H1 (cell line): ENCODE data around the gene ZNF692.
A peak's percentile ranks its signal among the peaks of the same experiment; 100 is the strongest.

Source experiments
- CBX5 ChIP-seq: fragments of 300-800, 300-1000 bp; sonication (generic); IDR thresholded peaks from 2 replicates; pipeline ENCODE4 v1.7.1; 2016; ENCODE audit warnings: antibody characterized with exemption, low read length, low read depth
- EP300 ChIP-seq, 2 experiments: IDR thresholded peaks; 1 replicate in 1 of 2; 2 replicates in 1 of 2; pipeline ENCODE4 v1.6.1; 2011 to 2012; ENCODE audit warnings: low read depth in 2 of 2, low read length in 2 of 2, mild to moderate bottlenecking in 2 of 2, borderline replicate concordance in 1 of 2, inconsistent platforms in 1 of 2, moderate library complexity in 1 of 2
- KDM1A ChIP-seq: fragments of 200-600, 300-600 bp; sonication (generic); IDR thresholded peaks from 2 replicates; pipeline ENCODE4 v1.7.1; 2016; ENCODE audit warnings: mild to moderate bottlenecking, low read length, borderline replicate concordance
- PHF8 ChIP-seq: fragments of 200-600 bp; sonication (generic); conservative IDR thresholded peaks from 2 replicates; pipeline ENCODE4 v1.7.1; 2012; ENCODE audit warnings: low read depth, mild to moderate bottlenecking, inconsistent platforms, low read length, moderate library complexity
- POLR2A ChIP-seq, 2 experiments: IDR thresholded peaks; 1 replicate in 1 of 2; 2 replicates in 1 of 2; pipeline ENCODE4 v1.6.1; 2011; ENCODE audit warnings: low read depth in 2 of 2, low read length in 2 of 2, mild to moderate bottlenecking in 2 of 2; ENCODE audit errors: control extremely low read depth in 1 of 2
- POLR2AphosphoS5 ChIP-seq: IDR thresholded peaks from 2 replicates; pipeline ENCODE4 v1.6.1; 2011; ENCODE audit warnings: low read depth, low read length
- RXRA ChIP-seq: IDR thresholded peaks from 2 replicates; pipeline ENCODE4 v1.6.1; 2011; ENCODE audit warnings: low read depth, mild to moderate bottlenecking, low read length, moderate library complexity; ENCODE audit not compliant: insufficient read depth
- SP1 ChIP-seq: IDR thresholded peaks from 2 replicates; pipeline ENCODE4 v1.6.1; 2011; ENCODE audit warnings: low read depth, low read length
- TF ChIP-seq, protein P1 (sequence below), 3 experiments: IDR thresholded peaks; 1 replicate in 2 of 3; 2 replicates in 1 of 3; pipeline versions ENCODE4 v1.5.1 to v1.6.1; 2011; ENCODE audit warnings: low read length in 3 of 3, mild to moderate bottlenecking in 3 of 3, inconsistent platforms in 2 of 3, low read depth in 1 of 3, moderate library complexity in 1 of 3; ENCODE audit not compliant: insufficient read depth in 1 of 3; ENCODE audit errors: control extremely low read depth in 1 of 3
- TF ChIP-seq, protein P2 (sequence below): IDR thresholded peaks from 2 replicates; pipeline ENCODE4 v1.6.1; 2012; ENCODE audit warnings: inconsistent platforms

DNA sequence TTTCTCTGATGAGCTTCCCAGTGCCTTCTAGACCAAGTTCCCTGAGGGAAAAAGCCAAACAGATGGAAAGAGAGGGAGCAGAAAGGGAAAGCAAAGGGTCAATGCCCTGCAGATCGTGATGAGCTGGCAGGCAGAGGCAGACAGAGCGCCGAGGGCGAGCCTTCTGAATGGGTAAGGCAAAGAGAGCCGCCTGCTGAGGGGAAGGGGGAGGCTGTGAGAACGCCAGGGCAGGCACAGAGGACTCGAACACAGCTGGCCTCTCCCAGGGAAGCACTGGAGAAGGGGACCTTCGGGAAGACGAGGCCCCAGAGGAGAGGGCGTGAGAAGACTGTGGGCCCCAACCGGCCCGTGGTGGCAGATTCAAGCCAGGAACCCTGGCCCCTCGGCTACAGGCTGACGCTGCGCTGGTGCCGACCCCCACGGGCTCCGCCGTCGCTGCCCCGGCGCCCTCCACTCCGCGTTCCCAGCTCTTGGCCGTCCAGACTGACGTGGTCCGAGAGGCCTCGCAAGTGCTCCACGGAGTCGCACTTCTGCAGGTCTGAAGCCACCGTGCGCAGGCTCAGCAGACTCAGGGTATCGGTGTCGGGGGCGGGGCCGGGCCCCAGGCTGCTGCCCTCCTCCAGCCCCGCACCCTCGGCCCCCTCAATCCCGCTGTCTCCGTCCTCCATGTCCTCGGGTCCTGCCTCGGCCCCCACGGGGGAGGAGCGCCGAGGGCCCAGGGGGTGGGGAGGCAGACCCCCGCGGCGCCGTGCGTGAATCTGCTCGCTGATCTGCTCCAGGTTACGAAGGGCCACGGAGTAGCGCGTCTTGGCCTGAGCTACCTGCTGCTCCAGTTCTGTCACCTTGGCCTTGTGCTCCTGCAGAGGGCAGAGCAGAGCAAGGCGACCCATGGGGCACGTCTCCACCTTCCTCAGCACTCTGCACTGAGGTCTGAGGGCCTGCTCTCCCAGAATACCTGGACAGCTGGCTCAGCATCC is 47.1 kb downstream of the ZNF692 start:
- no peak for TF ChIP-seq SP1
- no peak for TF ChIP-seq RXRA
- 0 out of 2 replicates have a peak, but pooled peaks have one; percentile 8 for TF ChIP-seq POLR2AphosphoS5
- TF ChIP-seq EP300 (IDR thresholded peaks at IDR 0.05; ENCODE audit: borderline replicate concordance in 1 of 2, low read depth in 2 of 2, low read length in 2 of 2), result no peak
- TF ChIP-seq KDM1A, result no peak
- TF ChIP-seq, protein P1, sequence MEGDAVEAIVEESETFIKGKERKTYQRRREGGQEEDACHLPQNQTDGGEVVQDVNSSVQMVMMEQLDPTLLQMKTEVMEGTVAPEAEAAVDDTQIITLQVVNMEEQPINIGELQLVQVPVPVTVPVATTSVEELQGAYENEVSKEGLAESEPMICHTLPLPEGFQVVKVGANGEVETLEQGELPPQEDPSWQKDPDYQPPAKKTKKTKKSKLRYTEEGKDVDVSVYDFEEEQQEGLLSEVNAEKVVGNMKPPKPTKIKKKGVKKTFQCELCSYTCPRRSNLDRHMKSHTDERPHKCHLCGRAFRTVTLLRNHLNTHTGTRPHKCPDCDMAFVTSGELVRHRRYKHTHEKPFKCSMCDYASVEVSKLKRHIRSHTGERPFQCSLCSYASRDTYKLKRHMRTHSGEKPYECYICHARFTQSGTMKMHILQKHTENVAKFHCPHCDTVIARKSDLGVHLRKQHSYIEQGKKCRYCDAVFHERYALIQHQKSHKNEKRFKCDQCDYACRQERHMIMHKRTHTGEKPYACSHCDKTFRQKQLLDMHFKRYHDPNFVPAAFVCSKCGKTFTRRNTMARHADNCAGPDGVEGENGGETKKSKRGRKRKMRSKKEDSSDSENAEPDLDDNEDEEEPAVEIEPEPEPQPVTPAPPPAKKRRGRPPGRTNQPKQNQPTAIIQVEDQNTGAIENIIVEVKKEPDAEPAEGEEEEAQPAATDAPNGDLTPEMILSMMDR (IDR thresholded peaks at IDR 0.05; ENCODE audit: control extremely low read depth in 1 of 3, insufficient read depth in 1 of 3, low read depth in 1 of 3, low read length in 3 of 3), result peak; percentile 36 to 66 (median 57)
- no peak for TF ChIP-seq CBX5
- no peak for TF ChIP-seq POLR2A (IDR thresholded peaks at IDR 0.05; ENCODE audit: control extremely low read depth in 1 of 2, low read depth in 2 of 2, low read length in 2 of 2)
- TF ChIP-seq, protein P2, sequence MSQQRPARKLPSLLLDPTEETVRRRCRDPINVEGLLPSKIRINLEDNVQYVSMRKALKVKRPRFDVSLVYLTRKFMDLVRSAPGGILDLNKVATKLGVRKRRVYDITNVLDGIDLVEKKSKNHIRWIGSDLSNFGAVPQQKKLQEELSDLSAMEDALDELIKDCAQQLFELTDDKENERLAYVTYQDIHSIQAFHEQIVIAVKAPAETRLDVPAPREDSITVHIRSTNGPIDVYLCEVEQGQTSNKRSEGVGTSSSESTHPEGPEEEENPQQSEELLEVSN, result no peak
- no peak for TF ChIP-seq PHF8
